HG03060 (cell line): ENCODE data around the gene VTI1A.
A peak's percentile ranks its signal among the peaks of the same experiment; 100 is the strongest.
"Not testable (repeated sequence)": the region's sequence is repeated elsewhere in the genome, so short reads cannot be mapped to it uniquely, and the experiment has no call there.

ENCODE experiments used
- ATAC-seq: cut with Tn5 transposase; IDR thresholded peaks from one replicate; pipeline ENCODE4 v1.9.1; 2021; ENCODE audit warnings: low read depth, moderate number of reproducible peaks; ENCODE audit not compliant: unreplicated experiment

The VTI1A gene

GRCh38 chr10:112448888-112449287, 1.9 kb downstream of the VTI1A start:
- ATAC-seq, result no peak

- ATAC-seq, result no peak
Measured at GRCh38 chr10:112454910-112455779, 8.1 kb downstream of the VTI1A start.

- ATAC-seq, result no peak
Measured at GRCh38 chr10:112456533-112456932, 9.5 kb downstream of the VTI1A start.

GRCh38 chr10:112460366-112460765, 13.4 kb downstream of the VTI1A start:
- no peak for ATAC-seq

GRCh38 chr10:112461029-112461887, 14.2 kb downstream of the VTI1A start:
- no peak for ATAC-seq

GRCh38 chr10:112464074-112464473, 17.1 kb downstream of the VTI1A start:
- ATAC-seq, result not testable (repeated sequence)

- ATAC-seq, result no peak
Measured at GRCh38 chr10:112465299-112465883, 18.4 kb downstream of the VTI1A start.

GRCh38 chr10:112466802-112467201, 19.8 kb downstream of the VTI1A start:
- no peak for ATAC-seq

GRCh38 chr10:112467541-112468075, 20.6 kb downstream of the VTI1A start:
- no peak for ATAC-seq

GRCh38 chr10:112471878-112472487, 25.0 kb downstream of the VTI1A start:
- ATAC-seq, result peak; percentile 64

- no peak for ATAC-seq
Measured at GRCh38 chr10:112475575-112476218, 28.7 kb downstream of the VTI1A start.

GRCh38 chr10:112481602-112482001, 34.6 kb downstream of the VTI1A start:
- no peak for ATAC-seq

GRCh38 chr10:112484399-112484798, 37.4 kb downstream of the VTI1A start:
- no peak for ATAC-seq

- ATAC-seq, result no peak
Measured at GRCh38 chr10:112487964-112488363, 40.9 kb downstream of the VTI1A start.

- ATAC-seq, result no peak
Measured at GRCh38 chr10:112490545-112490944, 43.5 kb downstream of the VTI1A start.

GRCh38 chr10:112491144-112491543, 44.1 kb downstream of the VTI1A start:
- ATAC-seq, result no peak

- ATAC-seq, result no peak
Measured at GRCh38 chr10:112492736-112493135, 45.7 kb downstream of the VTI1A start.

GRCh38 chr10:112497347-112497950, 50.4 kb downstream of the VTI1A start:
- ATAC-seq, result no peak

GRCh38 chr10:112498806-112499205, 51.8 kb downstream of the VTI1A start:
- no peak for ATAC-seq
